GM10266 (cell line): Measurements from ENCODE around the gene OR4K13.

Experiments used
- DNase-seq: peaks from one replicate; pipeline ENCODE4 v3.0.0; 2012; ENCODE audit errors: extremely low spot score
- CTCF ChIP-seq: IDR thresholded peaks from 2 replicates; pipeline ENCODE4 v1.5.1; 2012; ENCODE audit warnings: mild to moderate bottlenecking, low read depth; ENCODE audit not compliant: control insufficient read depth, insufficient read depth; ENCODE audit errors: missing control alignments

OR4K13 gene

GRCh38 chr14:20008156-20008555 is 27.7 kb downstream of the OR4K13 start:
- TF ChIP-seq CTCF, result no peak
- DNase-seq, result no peak

GRCh38 chr14:20002319-20002718 is 33.5 kb downstream of the OR4K13 start:
- no peak for TF ChIP-seq CTCF
- no peak for DNase-seq

GRCh38 chr14:20001863-20002262 is 34.0 kb downstream of the OR4K13 start, which contains the start of gene OR4Q2:
TSS of gene OR4Q2 (plus strand) at chr14:20002163.
- TF ChIP-seq CTCF, result no peak
- DNase-seq, result no peak

- TF ChIP-seq CTCF, result no peak
- DNase-seq, result no peak
Measured at GRCh38 chr14:19993438-19993837, 42.4 kb downstream of the OR4K13 start.
